CD4-positive, alpha-beta T cell treated with Interleukin-1 beta for 1 hour (primary cell): Measurements from ENCODE around the gene C10orf71.

Experiments
- DNase-seq, 2 donors: peaks; one replicate each; pipeline ENCODE4 v3.0.0-alpha.2; 2020 to 2022

Gene C10orf71

DNA sequence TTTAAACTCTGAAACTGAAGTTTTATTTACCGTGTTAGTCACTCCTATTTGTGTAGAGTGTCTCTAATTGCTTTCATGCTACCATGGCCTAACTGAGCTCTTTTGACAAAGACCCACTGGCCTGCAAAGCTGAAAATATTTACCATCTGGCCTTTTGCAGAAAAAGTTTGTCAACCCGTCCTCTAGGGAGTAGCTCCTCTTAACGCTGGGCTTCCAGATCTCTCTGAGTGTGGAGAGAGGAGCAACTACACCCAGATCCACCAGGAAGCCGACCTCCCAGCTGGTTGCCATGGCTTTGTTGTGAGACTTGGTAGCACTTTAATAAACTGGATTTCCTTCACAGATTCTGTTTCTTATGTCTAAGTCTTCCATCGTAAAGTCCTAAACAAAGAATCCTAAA is 4.2 kb upstream of the C10orf71 start:
- no peak for DNase-seq

DNA sequence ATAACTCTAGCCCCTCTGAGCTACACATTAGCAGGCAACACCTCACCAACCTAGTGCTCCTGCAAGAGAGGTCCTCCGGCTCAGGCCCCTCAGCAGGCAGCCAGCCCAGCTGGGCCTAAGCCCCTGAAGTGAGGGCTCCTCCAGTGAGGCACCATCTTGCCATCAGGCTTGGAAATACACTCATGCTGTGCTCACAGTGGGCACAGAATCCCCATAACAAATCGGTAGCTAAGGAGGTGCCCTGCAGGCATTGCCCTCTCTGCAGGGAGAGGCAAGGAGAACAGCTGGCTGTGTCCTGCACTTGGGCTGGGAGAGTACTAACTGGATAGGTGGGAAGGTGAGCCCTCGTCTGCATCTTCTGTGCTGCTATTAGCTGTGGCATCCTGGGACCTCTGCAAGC is 3.7 kb upstream of the C10orf71 start:
- DNase-seq: no peak

DNA sequence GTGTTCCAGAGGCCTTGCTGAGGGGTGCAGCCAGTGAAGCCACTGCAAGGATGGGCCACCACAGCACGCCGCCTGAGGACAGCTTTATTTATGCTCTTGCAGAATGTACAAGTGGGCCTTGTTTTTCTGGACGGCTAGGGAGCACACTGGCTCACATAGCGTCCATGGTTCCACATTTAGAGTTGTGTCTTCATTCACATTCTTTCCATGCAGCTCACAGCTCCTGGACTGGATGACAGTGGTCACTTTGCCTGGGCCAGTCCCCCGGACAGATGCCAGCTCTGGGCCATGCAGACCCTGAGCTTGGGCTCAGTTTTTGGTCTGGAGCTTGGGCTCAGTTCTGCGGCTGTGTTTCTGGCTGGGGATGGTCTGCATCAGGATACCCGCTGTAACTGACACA is 2.6 kb upstream of the C10orf71 start:
- DNase-seq: no peak

DNA sequence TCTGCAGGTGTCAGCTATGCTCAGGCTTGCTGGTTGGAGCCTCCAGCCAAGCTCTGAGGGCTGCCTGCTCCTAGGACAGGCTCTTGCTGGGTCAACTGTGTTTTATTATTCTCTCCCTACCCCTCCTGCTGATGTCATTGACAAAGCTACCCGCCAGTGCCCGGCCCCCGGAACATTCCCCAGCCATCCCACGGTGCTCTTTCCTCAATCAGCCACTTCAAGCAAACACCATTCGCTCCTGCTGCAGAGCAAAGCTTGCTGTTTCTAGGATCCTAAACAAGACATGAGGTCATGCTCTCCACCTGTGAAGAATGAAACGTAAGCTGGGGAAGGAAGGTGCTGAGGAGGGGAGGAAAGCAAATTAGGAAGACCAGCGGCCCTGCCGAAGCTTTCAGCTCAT is 2.1 kb upstream of the C10orf71 start:
- no peak for DNase-seq

DNA sequence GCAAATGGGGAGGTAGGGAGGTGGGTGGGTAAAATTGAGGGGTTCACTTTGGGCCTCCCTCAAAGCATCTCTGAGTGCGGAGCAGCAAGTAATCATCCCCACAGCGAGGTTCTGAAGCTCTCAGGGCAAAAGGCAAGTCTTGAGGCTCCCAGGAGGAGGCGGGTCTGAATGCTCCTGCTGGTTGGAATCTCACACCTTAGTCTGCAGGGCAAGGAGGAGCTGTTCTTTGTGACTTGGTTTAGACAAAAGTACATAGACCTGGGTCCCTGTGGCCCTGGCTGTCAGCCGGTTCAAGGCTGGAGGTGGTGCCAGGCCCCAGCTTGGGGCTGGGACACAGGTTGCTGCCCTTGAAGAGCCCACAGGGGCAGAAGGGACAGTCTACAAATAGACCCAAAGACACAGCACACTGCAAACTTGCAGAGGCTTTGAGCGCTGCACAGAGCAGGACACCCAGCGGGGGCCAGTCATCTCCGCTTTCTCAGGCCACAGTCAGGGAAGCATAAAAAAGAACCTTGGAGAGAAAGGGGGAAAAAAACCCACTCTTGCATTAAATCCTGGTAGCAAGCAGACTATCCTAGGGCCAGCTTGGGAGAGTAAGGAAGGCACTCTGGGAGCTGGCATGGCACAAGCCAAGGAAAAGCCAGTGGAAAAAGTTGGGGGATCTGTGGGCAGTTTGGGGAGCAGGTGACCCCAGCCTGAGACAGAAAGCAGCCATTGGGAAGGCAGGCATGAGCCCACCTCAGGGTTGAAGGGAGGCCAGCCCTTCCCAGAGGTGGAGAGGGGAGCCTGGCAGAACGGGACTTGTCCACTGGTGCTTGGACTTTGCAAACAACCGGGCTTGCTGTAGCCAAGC is 926 bp upstream of the C10orf71 start:
- DNase-seq: no peak

DNA sequence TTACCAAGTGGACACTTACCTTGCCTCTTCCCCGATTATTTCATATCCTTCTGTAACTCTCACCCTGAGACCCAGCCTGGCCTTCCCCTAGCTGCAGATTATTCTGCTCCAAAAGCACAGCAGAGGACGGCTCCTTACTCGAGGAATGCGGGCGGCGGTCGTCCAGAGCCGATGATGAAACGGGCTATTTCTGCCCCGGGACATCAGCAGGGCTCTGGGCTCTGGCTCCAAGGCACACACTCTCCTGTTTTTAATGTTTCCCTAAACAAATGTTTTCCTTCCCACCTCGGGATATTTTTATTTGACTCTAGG is 343 bp upstream of the C10orf71 start:
- DNase-seq: no peak

DNA sequence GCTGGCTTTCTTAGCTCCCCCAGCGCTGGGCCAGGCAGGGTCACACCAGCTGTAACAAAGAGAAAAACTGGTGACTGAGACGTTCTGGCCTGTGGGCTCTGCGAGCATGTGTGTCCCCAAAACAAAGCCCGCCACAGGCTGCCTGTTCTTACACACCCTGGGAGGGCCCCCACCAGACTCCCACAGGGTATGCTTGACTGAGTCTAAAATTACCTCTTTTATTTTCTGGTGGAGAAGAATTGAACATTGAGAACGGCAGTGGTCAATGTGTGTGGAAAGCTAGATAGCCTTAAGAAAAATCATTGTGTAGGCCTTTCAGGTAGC is 808 bp downstream of the C10orf71 start:
- DNase-seq: no peak

DNA sequence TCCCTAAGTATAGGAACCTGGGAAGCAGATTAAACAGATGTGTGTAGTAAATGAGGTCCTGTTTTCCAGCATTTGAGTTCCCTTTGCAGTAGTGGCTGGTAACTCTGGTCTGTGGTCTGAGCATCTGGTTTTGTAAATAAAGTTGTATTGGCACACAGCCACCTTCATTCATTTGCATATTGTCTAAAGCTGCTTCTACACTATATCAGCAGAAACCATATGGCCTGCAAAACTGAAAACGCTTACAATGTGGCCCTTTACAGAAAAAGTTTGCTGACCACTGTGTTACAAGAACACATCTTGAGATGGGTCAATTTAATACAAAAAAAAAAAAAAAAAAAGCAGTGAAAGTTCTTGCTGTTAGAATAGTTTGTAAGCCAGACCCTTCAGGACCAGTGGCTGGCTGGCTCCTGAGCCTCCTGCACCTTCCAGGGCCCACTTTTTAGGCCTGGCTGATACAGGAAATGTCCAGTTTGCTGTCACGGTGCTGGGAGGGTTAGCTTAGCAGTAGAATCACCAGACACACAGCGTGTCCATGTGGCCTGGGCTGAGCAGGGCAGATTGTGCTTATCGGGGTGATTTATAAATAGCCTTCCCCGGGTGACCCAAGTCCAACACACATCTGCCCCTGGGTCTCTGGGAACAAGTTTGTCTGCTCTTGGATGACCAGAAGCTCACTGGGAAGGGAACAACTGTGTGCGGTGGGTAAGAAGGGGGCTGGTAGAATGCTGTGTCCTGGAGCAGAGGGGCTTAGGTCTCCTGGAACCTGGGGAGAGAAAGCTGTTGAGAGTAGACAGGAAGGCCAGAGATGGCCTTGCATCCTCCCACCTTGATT is 1.4 kb downstream of the C10orf71 start:
- no peak for DNase-seq

DNA sequence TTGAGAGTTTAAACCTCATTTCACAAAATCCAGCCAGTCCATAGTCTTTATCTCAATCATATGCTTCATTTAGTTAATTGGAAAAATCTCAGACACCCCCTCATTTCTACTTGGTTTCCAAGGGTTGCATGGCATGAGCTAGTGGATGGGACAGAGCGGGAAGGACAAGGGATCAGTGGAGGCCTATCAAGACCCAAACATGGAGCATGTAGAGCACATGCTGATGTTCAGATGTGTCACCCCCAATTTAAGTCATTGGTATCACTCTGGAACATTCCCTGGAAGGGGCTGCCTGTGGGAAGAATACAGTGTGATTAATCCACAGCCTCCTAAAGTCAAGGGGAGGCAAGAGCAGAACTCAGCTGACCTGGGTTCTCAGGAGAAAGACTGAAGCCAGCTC is 2.3 kb downstream of the C10orf71 start:
- no peak for DNase-seq

DNA sequence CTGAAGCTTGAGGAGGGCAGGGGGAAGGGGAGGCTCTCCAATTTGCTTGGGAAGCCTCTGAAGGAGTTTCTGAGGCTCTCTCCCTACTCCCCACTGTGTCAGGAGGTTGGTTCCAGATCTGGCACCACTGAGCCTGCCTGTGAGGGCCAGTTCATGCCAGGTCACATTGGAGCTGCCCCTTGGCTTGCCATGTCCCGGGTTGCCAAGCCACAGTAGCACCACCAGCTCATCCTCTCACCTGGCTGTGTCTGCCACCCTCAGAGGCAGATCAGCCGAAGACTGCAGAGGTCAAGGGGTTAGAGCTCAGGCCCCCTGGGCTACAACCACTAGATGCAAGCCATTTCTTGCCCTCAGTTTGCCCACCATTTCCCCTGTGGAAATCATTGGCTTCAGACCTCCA is 3.1 kb downstream of the C10orf71 start:
- no peak for DNase-seq

DNA sequence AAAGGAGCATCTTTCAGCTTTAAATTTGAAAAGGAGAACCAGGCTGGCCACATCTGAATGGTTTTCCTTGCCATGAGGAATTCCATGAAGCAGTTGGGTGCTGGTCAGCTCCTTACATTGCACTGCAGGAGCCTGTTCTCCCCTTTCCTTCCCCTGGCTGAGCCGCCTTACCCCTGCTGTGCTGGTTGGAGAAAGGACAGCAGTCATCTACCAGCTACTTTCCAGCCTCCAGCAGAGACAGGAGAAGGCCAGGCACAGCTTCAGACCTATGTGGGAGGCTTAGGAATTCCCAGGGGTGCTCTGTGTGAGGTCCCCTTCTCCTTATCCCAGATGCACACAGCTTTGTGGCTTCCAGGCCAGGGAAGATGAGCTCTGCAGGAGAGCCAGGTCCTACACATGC is 4.7 kb downstream of the C10orf71 start:
- no peak for DNase-seq

DNA sequence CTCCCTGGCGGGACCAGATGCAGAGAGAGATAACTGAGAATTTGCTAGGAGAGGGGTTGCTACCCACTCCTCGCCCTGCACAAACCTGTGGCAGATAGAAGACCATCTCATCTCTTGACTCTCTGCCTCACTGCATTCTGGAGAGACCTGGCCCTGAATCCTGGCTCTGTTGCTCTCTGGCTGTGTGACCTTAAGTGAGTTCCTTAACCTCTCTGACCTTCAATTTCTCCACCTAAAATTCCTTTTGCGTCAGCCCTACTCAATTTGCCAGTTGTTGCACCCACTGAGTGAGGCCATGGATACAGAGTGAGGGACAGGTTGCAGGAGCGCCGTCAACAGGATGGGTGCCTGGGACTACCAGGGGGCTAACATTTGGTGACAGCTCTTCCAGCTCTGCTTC is 5.2 kb downstream of the C10orf71 start:
- no peak for DNase-seq

DNA sequence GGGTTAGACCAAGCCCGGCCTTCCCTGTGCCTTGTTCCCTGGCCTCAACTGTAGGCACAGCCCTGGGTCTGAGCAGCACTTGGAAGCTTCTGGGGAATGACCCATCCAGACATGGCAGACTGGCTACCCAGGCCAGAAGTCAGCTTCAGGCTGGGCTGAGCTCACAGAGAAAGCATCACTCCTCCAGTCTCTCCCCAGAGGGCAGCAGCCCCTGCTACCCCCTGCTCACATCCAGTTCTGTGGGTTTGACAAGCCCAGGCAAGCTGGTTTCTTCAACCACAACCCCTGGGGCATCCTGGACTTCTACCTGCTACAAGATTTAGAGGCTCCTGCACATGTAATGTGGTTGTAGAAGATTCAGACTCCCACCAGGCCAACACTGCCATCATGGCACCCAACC is 9.0 kb downstream of the C10orf71 start:
- no peak for DNase-seq

DNA sequence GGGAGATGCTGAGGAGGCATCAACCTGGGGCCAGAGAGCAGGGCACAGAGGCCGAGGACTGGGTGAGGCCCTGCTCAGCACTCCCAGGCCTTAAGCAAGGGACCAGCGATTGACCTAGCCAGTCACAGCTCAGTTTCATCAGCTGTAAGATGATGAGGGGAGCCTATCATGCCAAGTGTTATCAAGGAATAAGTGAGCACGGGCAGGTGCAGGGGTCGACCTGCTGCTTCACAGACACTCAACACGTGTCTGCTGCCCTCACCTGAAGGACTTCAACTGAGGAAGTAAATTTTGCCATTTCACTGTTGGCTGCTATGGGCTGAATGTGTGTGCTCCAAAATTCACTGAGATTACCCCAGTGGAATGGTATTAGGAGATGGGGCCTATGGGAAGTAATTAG is 9.9 kb downstream of the C10orf71 start:
- no peak for DNase-seq

DNA sequence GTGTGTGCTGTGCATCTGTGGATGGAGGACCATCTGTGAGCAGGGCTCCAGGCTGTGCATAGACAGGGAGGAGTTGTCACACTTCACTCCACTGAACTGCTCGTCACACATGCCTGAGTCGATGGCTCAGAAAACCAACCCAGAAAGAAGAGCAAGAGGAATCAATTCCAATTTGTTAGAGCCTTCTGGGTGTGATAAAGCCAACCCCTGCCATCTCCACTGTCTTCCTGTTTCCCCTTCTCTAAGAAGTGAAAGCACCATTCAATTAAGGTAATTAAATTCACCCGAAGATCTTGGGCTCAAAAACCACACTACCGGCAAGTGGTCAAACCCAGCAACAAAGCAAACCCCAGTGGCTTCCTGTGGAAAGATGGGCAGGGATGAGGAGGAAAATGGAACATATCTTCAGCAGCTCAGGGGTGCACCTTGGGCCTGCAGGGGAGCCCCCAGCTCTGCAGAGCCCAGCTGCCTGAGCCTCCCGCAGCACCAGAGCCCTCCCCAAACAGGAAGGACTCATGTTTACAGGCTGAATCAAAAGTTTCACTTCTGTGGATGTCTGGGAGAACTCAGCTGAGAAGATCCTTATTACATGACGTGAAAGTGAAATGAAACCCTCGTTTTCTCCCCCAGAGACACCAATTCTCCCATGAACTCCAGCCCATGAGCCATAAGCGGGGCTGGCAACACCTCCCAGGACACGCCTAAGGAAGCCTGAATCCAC is 10.9 kb downstream of the C10orf71 start:
- peak; percentile 9 to 17 for DNase-seq

DNA sequence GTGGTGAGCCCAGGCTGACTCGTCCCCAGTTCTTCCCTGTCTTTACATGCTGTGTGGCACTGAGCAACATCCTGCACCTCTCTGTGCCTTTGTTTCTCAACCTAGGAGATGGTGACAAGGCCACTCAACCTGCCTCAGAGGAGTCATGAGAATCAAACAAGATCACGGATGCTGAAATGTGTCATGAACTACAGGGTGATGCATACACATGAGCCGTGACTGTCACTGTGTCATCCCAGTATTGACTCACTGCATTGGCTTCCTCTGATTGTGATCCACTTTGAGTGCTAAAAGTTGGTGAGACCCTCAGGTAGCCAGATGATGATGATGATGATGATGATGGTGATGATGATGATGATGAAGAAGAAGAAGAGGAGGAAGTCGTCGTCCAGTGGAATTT is 11.5 kb downstream of the C10orf71 start:
- DNase-seq: peak in 1 of 2 donors; percentile 54

DNA sequence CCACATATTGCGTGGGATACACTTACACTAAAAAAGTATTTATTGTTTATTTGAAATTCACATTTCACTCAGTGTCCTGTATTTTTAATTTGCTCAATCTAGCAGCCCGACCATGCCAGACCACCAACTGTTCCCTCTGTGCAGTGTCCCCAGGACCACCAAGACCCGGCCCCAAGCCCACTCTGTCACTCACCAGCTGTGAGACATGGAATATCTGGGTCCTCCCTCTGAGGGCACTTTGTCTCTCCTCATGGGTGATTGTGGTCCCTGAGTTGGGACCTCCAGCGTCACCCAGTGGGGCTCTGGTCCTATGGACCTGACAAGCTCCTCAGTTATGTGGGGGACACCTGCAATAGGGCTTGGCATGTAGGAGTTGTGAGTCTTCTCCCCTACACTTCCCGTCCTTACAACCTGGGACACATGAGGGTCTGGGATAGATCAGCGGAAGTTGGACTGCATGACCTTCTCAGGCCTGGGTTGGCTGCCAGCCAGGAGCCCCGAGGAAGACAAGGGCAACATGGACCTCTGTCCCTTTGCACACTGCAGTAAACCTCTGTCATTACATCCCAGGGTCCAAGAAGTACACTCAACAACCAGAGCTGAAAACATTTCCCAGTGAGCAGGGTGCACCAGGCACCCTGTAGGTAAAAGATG is 12.1 kb downstream of the C10orf71 start:
- DNase-seq: no peak

DNA sequence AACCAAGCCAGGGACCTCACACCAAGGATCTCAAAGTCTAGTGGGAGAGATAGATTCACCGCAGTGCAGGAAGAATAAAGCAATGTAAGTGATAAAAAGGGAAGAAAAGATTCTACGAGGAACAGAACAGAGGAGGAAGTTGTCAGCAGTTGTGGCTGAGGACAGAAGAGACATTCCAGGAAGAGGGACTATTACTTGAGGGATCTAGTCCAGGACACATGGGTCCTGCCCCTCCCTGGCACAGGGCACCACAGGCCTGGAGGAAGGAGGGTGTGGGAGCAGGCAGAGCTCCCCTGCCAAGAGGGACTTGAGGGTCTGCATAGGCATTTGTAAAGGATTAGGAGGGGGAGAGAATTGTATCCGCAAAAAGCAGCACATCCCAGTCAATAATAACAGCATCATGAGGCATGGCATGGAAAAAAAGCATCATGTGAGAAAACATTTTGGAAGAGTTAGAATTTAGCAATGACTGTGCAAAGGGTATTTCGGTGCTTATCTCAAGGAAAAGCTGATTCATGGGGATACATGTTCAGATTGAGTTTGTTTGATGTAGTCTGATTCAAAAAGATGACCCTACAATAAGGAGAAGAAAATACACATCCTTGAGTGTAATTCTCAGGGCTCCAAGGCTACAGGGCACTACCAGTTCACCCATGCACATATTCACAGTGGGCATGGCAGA is 12.7 kb downstream of the C10orf71 start:
- no peak for DNase-seq

DNA sequence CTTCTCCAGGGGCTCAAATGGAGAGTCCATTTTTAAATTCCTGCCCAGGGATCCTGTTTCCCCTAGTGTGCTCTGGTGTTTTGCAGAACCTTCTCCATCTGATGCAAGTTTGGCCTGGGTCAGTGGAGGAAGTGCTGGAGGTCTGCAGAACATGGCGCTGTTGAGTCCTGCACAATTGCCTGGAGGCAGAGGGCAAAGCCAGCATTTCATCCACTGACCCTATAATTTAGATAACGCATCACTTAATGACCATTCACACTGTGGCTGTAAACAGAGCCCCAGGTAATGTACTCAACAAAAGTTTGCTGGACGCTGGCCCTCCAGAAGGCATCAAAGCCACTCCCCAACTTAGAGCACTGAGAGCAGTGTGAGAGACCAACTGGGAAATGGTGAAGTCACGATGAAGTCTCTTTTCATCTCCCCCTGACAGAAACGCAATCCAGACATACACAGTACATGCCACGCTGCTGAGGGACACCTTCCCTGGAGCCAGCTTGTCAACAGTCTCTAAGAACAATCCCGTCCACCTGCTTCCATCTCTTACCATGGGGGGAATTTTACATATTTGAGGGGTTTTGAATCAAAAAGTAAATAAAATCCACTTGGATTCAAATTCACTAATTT is 13.4 kb downstream of the C10orf71 start:
- no peak for DNase-seq

DNA sequence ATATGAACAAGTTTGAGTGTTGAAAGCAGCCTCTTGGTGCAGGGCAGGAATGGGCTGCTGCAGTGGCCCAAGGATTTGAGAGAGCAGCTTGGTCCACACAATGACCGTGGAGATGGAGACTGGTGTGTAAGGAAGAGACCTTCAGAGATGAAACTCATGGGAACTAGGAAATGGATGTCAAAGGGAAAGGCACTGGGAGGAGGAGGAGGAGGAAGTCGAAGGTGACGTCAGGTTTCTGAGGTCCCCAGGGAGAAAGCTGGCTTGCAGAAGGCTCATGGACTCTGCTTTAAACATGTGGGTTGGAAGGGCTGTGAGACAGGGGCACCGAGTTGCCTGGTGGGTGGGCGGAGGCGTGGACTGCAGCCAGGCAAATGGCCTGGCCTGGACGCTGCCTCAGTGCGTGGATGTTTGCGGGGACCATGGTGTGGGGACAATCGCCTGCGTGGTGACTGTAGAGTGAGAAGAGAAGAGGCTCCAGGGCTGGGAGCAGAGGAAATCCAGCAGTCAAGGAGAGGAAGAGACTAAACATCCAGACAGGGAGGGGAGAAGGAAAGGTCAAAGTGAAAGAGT is 14.6 kb downstream of the C10orf71 start:
- DNase-seq: no peak

DNA sequence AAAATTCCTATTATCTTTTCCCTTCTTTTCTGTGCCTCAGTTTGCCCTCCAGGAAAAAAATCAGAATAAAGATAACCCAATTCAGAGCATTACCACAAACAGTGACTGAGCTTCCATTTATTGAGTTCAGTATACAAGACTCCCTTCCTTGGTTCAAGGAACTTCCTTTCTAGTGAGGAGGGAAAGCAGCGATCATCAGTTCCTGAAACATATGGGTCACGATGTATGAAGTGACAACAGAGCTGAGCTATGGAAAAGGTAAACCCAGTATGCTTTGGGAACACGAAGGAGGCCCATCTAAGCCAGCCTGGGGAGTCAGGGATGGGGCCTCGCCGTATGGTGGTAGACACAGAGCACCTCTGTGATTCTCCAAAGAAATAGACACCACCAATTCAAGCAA is 15.8 kb downstream of the C10orf71 start:
- no peak for DNase-seq

DNA sequence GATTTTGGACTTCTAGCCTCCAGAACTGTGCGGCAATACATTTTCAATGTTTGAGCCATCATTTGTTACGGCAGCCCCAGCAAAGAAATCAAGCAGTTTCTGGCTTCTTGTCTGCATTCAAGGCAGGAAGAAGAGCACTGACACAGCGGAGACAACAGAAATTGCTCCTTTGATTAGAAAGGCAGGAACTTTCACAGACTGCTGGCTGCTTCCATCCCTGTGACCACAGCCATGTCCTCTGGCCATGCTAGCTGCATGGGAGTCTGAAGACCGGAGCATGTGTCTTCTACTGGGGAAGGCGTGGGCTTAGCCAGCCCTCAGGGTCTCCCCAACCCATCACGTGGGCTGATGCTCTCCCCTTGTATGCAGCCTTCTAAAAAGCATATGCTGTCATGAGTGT is 19.1 kb downstream of the C10orf71 start:
- no peak for DNase-seq
